Brain microvascular endothelial cell (primary cell): ENCODE measurements around the gene ITGA2.

ENCODE experiments used
- DNase-seq: peaks from one replicate; pipeline ENCODE4 v3.0.0-alpha.2; 2020
- H3K27ac ChIP-seq: fragments of 250-450 bp; sonication (Bioruptor Pico); 2 replicates; pipeline ENCODE4 v1.5.1; 2020; ENCODE audit warnings: mild to moderate bottlenecking, moderate library complexity
- H3K27me3 ChIP-seq: fragments of 250-450 bp; sonication (Bioruptor Pico); replicated peaks from 2 replicates; pipeline ENCODE4 v1.5.1; 2020; ENCODE audit warnings: mild to moderate bottlenecking
- H3K36me3 ChIP-seq: fragments of 250-450 bp; sonication (Bioruptor Pico); replicated peaks from 2 replicates; pipeline ENCODE4 v1.5.1; 2020; ENCODE audit warnings: mild to moderate bottlenecking
- H3K4me3 ChIP-seq: 2 replicates; pipeline ENCODE4 v1.5.1; 2011; ENCODE audit warnings: low read depth, mild to moderate bottlenecking, control low read depth, low read length, moderate library complexity
- CTCF ChIP-seq: IDR thresholded peaks from 2 replicates; pipeline ENCODE4 v1.5.1; 2011; ENCODE audit warnings: low read depth, mild to moderate bottlenecking, moderate library complexity, low read length, control low read depth, inconsistent platforms; ENCODE audit errors: missing control alignments
- in situ Hi-C: cut with HindIII; loops from 2 replicates; pipeline ENCODE4 v1.10.0; 2017; ENCODE audit warnings: low sequenced_read_pairs, low pct_ligation_motif_present

The ITGA2 gene

GRCh38 chr5:53011233-53011632 is 22.1 kb downstream of the ITGA2 start:
- TF ChIP-seq CTCF: no peak
- in situ Hi-C loops: no loop called here
- Histone ChIP-seq H3K27ac (no peak overlapping the region), H3K4me3 (no peak overlapping the region), H3K36me3 (no peaks in the 10 kb centered on the region), H3K27me3 (no peaks in the 10 kb centered on the region)
- no peak for DNase-seq

- TF ChIP-seq CTCF: no peak
- Histone ChIP-seq H3K4me3 (no peak overlapping the region), H3K36me3 (no peaks in the 10 kb centered on the region), H3K27me3 (no peaks in the 10 kb centered on the region), H3K27ac (no peak overlapping the region)
- in situ Hi-C loops: no loop called here
- DNase-seq: no peak
These were observed 24.7 kb downstream of the ITGA2 start for GRCh38 chr5:53013857-53014256.

GRCh38 chr5:53017383-53017782 is 28.2 kb downstream of the ITGA2 start:
- no peak for TF ChIP-seq CTCF
- no peaks in the 10 kb centered on the region for H3K36me3 ChIP-seq
- no peak for DNase-seq
- H3K27ac ChIP-seq: peak overlapping the region; percentile 13
- H3K4me3 ChIP-seq: no peak overlapping the region
- in situ Hi-C loops: no loop called here
- H3K27me3 ChIP-seq: no peaks in the 10 kb centered on the region

- no peak for TF ChIP-seq CTCF
- Histone ChIP-seq H3K4me3 (no peak overlapping the region), H3K27me3 (no peaks in the 10 kb centered on the region), H3K27ac (no peak overlapping the region), H3K36me3 (no peaks in the 10 kb centered on the region)
- no peak for DNase-seq
- in situ Hi-C loops: no loop called here
These were observed 28.7 kb downstream of the ITGA2 start for GRCh38 chr5:53017794-53018391.

GRCh38 chr5:53019320-53019719 is 30.2 kb downstream of the ITGA2 start:
- Histone ChIP-seq H3K4me3 (no peak overlapping the region), H3K36me3 (no peaks in the 10 kb centered on the region), H3K27ac (peak overlapping the region; percentile 47), H3K27me3 (no peaks in the 10 kb centered on the region)
- peak; percentile 61 for TF ChIP-seq CTCF
- DNase-seq: peak; percentile 91
- in situ Hi-C loops: no loop called here

- DNase-seq: no peak
- Histone ChIP-seq H3K36me3 (peaks cover 2% of the 10 kb centered on the region), H3K4me3 (no peak overlapping the region), H3K27me3 (no peaks in the 10 kb centered on the region), H3K27ac (no peak overlapping the region)
- in situ Hi-C loops: no loop called here
- no peak for TF ChIP-seq CTCF
These were observed 33.9 kb downstream of the ITGA2 start for GRCh38 chr5:53022930-53023511.
